HepG2 (cell line): ENCODE measurements around the gene TEX26. TPM values are rescaled to one million over a fixed set of nuclear protein-coding genes. Genes with fewer than 3 reads are reported as not detected.

Experiments used
- ATAC-seq: fragments of 200-7000 bp; cut with Tn5 transposase; 3 replicates; pipeline ENCODE4 v1.9.1; 2020; ENCODE audit warnings: mild to moderate bottlenecking, moderate library complexity
- BruUV-seq: library from RNA; stranded (reverse); fragments of 400-500 nt; replicated peaks from 2 replicates; lab custom pipeline; 2021; lab: Mats Ljungman, UMichigan
- CTCF ChIA-PET: fragments of 300-600 bp; formaldehyde crosslinking; extraction: SDS; loops from one replicate; lab custom pipeline; 2021; ENCODE audit warnings: low total read pairs, inconsistent platforms, low intra/inter-chr PET ratio; lab: Yijun Ruan, JAX
- POLR2A ChIA-PET: fragments of 350-600 bp; sonication (Branson Sonifier 250); formaldehyde crosslinking; loops from one replicate; lab custom pipeline; 2020; ENCODE audit warnings: antibody characterized with exemption, inconsistent platforms; lab: Yijun Ruan, JAX
- DNase-seq: peaks from one replicate; pipeline ENCODE4 v3.0.0-alpha.2; 2015; ENCODE audit warnings: low spot score
- FAIRE-seq: peaks from 3 replicates; lab custom pipeline; 2011; peaks lifted over from hg19 to GRCh38; lab: Jason Lieb, UNC
- H2AFZ ChIP-seq: one replicate; pipeline ENCODE4 v1.6.1; 2011; ENCODE audit warnings: low read length, inconsistent platforms
- H3K27ac ChIP-seq: fragments of 300-600 bp; 3 replicates; pipeline ENCODE4 v1.8.0; 2011; ENCODE audit warnings: mixed run types, mild to moderate bottlenecking, mixed read lengths, low read length, inconsistent platforms; ENCODE audit not compliant: insufficient read depth; ENCODE audit errors: extremely low read length
- H3K27me3 ChIP-seq, 2 experiments: fragments of 200-600 bp in 1 of 2; 2 replicates in 1 of 2; 3 replicates in 1 of 2; pipeline versions ENCODE4 v1.6.0 to v1.8.0; 2011; ENCODE audit warnings: low read length in 2 of 2, mild to moderate bottlenecking in 2 of 2, moderate library complexity in 2 of 2, inconsistent platforms in 1 of 2; ENCODE audit not compliant: insufficient read depth in 2 of 2, control insufficient read depth in 1 of 2
- H3K36me3 ChIP-seq, 2 experiments: fragments of 200-600 bp in 1 of 2; replicated peaks in 1 of 2; 2 replicates in 1 of 2; 3 replicates in 1 of 2; pipeline versions ENCODE4 v1.5.1 to v1.8.0; 2011; ENCODE audit warnings: low read length in 2 of 2, inconsistent platforms in 1 of 2; ENCODE audit not compliant: insufficient read depth in 2 of 2, control insufficient read depth in 1 of 2
- H3K4me1 ChIP-seq: 2 replicates; pipeline ENCODE4 v1.5.1; 2012; ENCODE audit warnings: low read length, inconsistent platforms; ENCODE audit not compliant: insufficient read depth
- H3K4me2 ChIP-seq: 2 replicates; pipeline ENCODE4 v1.6.0; 2011; ENCODE audit warnings: low read depth, low read length, inconsistent platforms
- H3K4me3 ChIP-seq, 3 experiments: fragments of 200-600 bp in 1 of 3; sonication (generic), shearing (Covaris generic) in 1 of 3; replicated peaks in 1 of 3; 2 replicates each; pipeline ENCODE4 v1.5.1; 2011 to 2016; ENCODE audit warnings: low read length in 3 of 3, inconsistent platforms in 2 of 3, low read depth in 2 of 3, mild to moderate bottlenecking in 2 of 3, control low read depth in 1 of 3, mixed read lengths in 1 of 3; ENCODE audit not compliant: insufficient read depth in 1 of 3
- H3K79me2 ChIP-seq: one replicate; pipeline ENCODE4 v1.6.1; 2011; ENCODE audit warnings: low read length, inconsistent platforms; ENCODE audit not compliant: insufficient read depth
- H3K9ac ChIP-seq: 2 replicates; pipeline ENCODE4 v1.6.0; 2011; ENCODE audit warnings: mild to moderate bottlenecking, low read depth, low read length, inconsistent platforms; ENCODE audit not compliant: insufficient read depth
- H3K9me3 ChIP-seq: 2 replicates; pipeline ENCODE4 v1.5.1; 2012; ENCODE audit warnings: mild to moderate bottlenecking, low read length
- H4K20me1 ChIP-seq: 2 replicates; pipeline ENCODE4 v1.6.0; 2011; ENCODE audit warnings: inconsistent platforms, mild to moderate bottlenecking, low read length, moderate library complexity; ENCODE audit not compliant: insufficient read depth
- NFAT5 ChIP-seq: sonication (generic); formaldehyde crosslinking; IDR thresholded peaks from 2 replicates; pipeline ENCODE4 v1.4.0; 2020; ENCODE audit warnings: missing genetic modification reagents
- NRL ChIP-seq: sonication (generic); formaldehyde crosslinking; IDR thresholded peaks from 2 replicates; pipeline ENCODE4 v1.5.0; 2020; ENCODE audit warnings: missing genetic modification reagents, mild to moderate bottlenecking, moderate library complexity, borderline replicate concordance
- SMAD3 ChIP-seq: sonication (generic); formaldehyde crosslinking; IDR thresholded peaks from 2 replicates; pipeline ENCODE4 v1.4.0; 2020; ENCODE audit warnings: missing genetic modification reagents
- ZFP90 ChIP-seq: sonication (generic); formaldehyde crosslinking; IDR thresholded peaks from 2 replicates; pipeline ENCODE4 v1.8.0; 2022; ENCODE audit warnings: missing genetic modification reagents, mild to moderate bottlenecking, inconsistent platforms, borderline replicate concordance
- ZMYM3 ChIP-seq: sonication (generic); formaldehyde crosslinking; IDR thresholded peaks from 2 replicates; pipeline ENCODE4 v1.5.1; 2020; ENCODE audit warnings: mild to moderate bottlenecking, missing genetic modification reagents
- ZNF136 ChIP-seq: sonication (generic); formaldehyde crosslinking; IDR thresholded peaks from 2 replicates; pipeline ENCODE4 v1.8.1; 2022; ENCODE audit warnings: low read depth, mild to moderate bottlenecking, moderate library complexity, missing genetic modification reagents
- ZNF142 ChIP-seq: sonication (generic); formaldehyde crosslinking; IDR thresholded peaks from 2 replicates; pipeline ENCODE4 v1.4.0; 2020; ENCODE audit warnings: missing genetic modification reagents
- WGBS: methylation state at CpG from one replicate; pipeline ENCODE4 v1.1.6; 2017; ENCODE audit warnings: low lambda C conversion rate; 5-methylcytosine and 5-hydroxymethylcytosine counted together
- in situ Hi-C: cut with HindIII; loops from 2 replicates; pipeline ENCODE4 v1.10.0; 2017; ENCODE audit warnings: low pct_unique_long_range_greater_than_20kb; ENCODE audit not compliant: extremely low pct_ligation_motif_present
- intact Hi-C: fragments of 100-400 bp; cut with micrococcal nuclease; formaldehyde crosslinking; loops from one replicate; pipeline ENCODE4 v1.10.0; 2022; ENCODE audit not compliant: unreplicated experiment
- polyA plus RNA-seq, 8 experiments: library from polyadenylated mRNA; depleted of rRNA in 3 of 8; stranded (reverse) in 7 of 8; unstranded in 1 of 8; fragments of >200 nt; fragmentation: Illumina TruSeq in 4 of 8; extraction: Trizol in 4 of 8; gene quantifications; 2 replicates each; pipeline versions ENCODE4 v1.2.1 to v1.2.3, GENCODE V29; 2011 to 2016; ENCODE audit warnings: low read depth in 4 of 8, missing spikeins in 1 of 8, mixed read lengths in 1 of 8; ENCODE audit not compliant: insufficient read depth in 1 of 8
- total RNA-seq, 5 experiments: library from RNA; depleted of rRNA; stranded (reverse); fragments of >200 nt; fragmentation: Illumina TruSeq; extraction: Trizol; gene quantifications; 2 replicates each; pipeline ENCODE4 v1.2.3, GENCODE V29; 2016; ENCODE audit warnings: low read depth in 1 of 5
- TF ChIP-seq, protein P1 (sequence below): sonication (generic); formaldehyde crosslinking; IDR thresholded peaks from 2 replicates; pipeline ENCODE4 v1.5.1; 2020; ENCODE audit warnings: mild to moderate bottlenecking, missing genetic modification reagents

The TEX26 gene
- total and polyA plus RNA-seq, 2 of the 13 experiments (the other 11 are each of a cell fraction or from before 2014, with no cell fraction given), result not detected

DNA sequence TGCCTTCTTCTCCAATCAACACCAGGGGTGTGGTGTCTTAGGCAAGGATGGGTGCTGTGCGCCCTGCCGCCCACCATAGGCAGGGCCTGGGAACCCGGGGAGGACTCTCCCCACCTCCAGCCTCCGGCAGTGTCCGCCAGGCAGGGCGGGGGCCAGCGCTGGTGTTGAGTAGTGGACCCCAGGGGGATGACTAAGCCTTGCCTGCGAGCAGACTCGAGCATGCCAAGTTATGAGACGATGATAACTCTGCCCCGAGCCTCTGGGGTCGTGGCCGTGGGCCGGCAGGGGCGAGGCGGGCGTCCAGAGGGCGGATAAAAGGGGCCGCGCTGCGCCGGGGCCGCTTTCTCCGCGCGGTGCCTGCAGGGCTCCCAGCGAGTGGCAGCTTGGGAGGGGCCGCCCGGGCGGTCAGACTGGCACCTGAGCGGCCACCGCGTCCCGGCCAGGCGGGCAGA is 26.5 kb upstream of the TEX26 start, which contains the start of gene MEDAG:
MEDAG (plus strand) TSS at position 340 of the 452 bp plus-strand sequence. CDS start 245 bp downstream, outside the sequence.
- peaks cover 0 to 3% of the 10 kb centered on the region in 2 experiments; a peak in 1 of 5 replicates for H3K27me3 ChIP-seq
- in situ Hi-C loops (no loop called here), intact Hi-C loops (no loop called here)
- no peak within 1 kb of the TSS for H3K4me3 ChIP-seq
- ChIA-PET CTCF (no interaction called here), POLR2A (no interaction called here)
- 0 out of 2 replicates have a peak within 1 kb of the TSS, but pooled peaks have one; percentile 20 for H3K9ac ChIP-seq
- no peaks in the 10 kb centered on the region for H3K79me2 ChIP-seq
- H2AFZ ChIP-seq, result no peak within 1 kb of the TSS
- H3K9me3 ChIP-seq, result no peaks in the 10 kb centered on the region
- H3K36me3 ChIP-seq, result no peaks in the 10 kb centered on the region
- DNase-seq, result no peak
- WGBS, result 79% methylated on average over 22 of the region's 35 CpGs
- no TSS peak for BruUV-seq
- H3K4me2 ChIP-seq, result peak within 1 kb of the TSS; percentile 40
- peaks cover 17% of the 10 kb centered on the region for H3K4me1 ChIP-seq
- H4K20me1 ChIP-seq, result no peaks in the 10 kb centered on the region
- no peak for FAIRE-seq
- no peak within 1 kb of the TSS for H3K27ac ChIP-seq
- no peak for ATAC-seq
- no peak for TF ChIP-seq NFAT5
- no peak for TF ChIP-seq NRL (CRISPR knock-in tag)
- TF ChIP-seq, protein P1, sequence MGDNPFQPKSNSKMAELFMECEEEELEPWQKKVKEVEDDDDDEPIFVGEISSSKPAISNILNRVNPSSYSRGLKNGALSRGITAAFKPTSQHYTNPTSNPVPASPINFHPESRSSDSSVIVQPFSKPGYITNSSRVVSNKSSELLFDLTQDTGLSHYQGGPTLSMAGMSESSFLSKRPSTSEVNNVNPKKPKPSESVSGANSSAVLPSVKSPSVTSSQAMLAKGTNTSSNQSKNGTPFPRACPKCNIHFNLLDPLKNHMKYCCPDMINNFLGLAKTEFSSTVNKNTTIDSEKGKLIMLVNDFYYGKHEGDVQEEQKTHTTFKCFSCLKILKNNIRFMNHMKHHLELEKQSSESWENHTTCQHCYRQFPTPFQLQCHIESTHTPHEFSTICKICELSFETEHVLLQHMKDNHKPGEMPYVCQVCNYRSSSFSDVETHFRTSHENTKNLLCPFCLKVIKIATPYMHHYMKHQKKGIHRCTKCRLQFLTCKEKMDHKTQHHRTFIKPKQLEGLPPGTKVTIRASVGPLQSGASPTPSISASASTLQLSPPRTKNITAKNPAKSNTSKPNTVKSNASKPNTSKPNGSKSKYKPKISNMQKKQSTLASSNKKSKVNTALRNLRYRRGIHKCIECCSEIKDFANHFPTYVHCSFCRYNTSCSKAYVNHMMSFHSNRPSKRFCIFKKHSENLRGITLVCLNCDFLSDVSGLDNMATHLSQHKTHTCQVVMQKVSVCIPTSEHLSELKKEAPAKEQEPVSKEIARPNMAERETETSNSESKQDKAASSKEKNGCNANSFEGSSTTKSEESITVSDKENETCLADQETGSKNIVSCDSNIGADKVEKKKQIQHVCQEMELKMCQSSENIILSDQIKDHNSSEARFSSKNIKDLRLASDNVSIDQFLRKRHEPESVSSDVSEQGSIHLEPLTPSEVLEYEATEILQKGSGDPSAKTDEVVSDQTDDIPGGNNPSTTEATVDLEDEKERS (CRISPR knock-in tag), result no peak
- no peak for TF ChIP-seq ZNF136 (CRISPR knock-in tag)
- TF ChIP-seq ZFP90 (CRISPR knock-in tag), result no peak
- TF ChIP-seq ZMYM3 (CRISPR knock-in tag), result no peak
- TF ChIP-seq SMAD3 (CRISPR knock-in tag), result no peak
- TF ChIP-seq ZNF142 (CRISPR knock-in tag), result no peak
